BE2C (cell line): ENCODE results near the gene FIZ1.

Experiments used
- DNase-seq: peaks from one replicate; pipeline ENCODE4 v3.0.0-alpha.2; 2020
- H3K27me3 ChIP-seq: fragments of 250-450 bp; sonication (Bioruptor Pico); 2 replicates; pipeline ENCODE4 v1.5.1; 2020; ENCODE audit warnings: mild to moderate bottlenecking
- H3K36me3 ChIP-seq: fragments of 250-450 bp; sonication (Bioruptor Pico); 2 replicates; pipeline ENCODE4 v1.5.1; 2020; ENCODE audit warnings: mild to moderate bottlenecking
- H3K4me1 ChIP-seq: fragments of 250-450 bp; sonication (Bioruptor Pico); 2 replicates; pipeline ENCODE4 v1.5.1; 2020
- H3K4me3 ChIP-seq: 2 replicates; pipeline ENCODE4 v1.5.1; 2011; ENCODE audit warnings: low read depth, low read length
- H3K9me3 ChIP-seq: fragments of 250-450 bp; sonication (Bioruptor Pico); 2 replicates; pipeline ENCODE4 v1.5.1; 2020
- TF ChIP-seq, protein P1 (sequence below): IDR thresholded peaks from 2 replicates; pipeline ENCODE4 v1.5.1; 2012; ENCODE audit warnings: mild to moderate bottlenecking, low read depth, low read length

The FIZ1 gene

GRCh38 chr19:55581823-55582223, 17.5 kb downstream of the FIZ1 start:
- no peaks in the 10 kb centered on the region for H3K27me3 ChIP-seq
- H3K9me3 ChIP-seq: no peaks in the 10 kb centered on the region
- TF ChIP-seq, protein P1, sequence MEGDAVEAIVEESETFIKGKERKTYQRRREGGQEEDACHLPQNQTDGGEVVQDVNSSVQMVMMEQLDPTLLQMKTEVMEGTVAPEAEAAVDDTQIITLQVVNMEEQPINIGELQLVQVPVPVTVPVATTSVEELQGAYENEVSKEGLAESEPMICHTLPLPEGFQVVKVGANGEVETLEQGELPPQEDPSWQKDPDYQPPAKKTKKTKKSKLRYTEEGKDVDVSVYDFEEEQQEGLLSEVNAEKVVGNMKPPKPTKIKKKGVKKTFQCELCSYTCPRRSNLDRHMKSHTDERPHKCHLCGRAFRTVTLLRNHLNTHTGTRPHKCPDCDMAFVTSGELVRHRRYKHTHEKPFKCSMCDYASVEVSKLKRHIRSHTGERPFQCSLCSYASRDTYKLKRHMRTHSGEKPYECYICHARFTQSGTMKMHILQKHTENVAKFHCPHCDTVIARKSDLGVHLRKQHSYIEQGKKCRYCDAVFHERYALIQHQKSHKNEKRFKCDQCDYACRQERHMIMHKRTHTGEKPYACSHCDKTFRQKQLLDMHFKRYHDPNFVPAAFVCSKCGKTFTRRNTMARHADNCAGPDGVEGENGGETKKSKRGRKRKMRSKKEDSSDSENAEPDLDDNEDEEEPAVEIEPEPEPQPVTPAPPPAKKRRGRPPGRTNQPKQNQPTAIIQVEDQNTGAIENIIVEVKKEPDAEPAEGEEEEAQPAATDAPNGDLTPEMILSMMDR: no peak
- H3K36me3 ChIP-seq: peaks cover 11% of the 10 kb centered on the region
- peaks cover 10% of the 10 kb centered on the region for H3K4me1 ChIP-seq
- DNase-seq: no peak
- no peak overlapping the region for H3K4me3 ChIP-seq

GRCh38 chr19:55581145-55581822, 18.0 kb downstream of the FIZ1 start:
- peaks cover 12% of the 10 kb centered on the region for H3K36me3 ChIP-seq
- H3K4me3 ChIP-seq: peak overlapping the region; percentile 86
- no peaks in the 10 kb centered on the region for H3K9me3 ChIP-seq
- TF ChIP-seq, protein P1: no peak
- DNase-seq: no peak
- no peaks in the 10 kb centered on the region for H3K27me3 ChIP-seq
- peaks cover 6% of the 10 kb centered on the region for H3K4me1 ChIP-seq

- DNase-seq: peak; percentile 89
- peak within 1 kb of the TSS; percentile 86 for H3K4me3 ChIP-seq
- H3K4me1 ChIP-seq: peaks cover 2% of the 10 kb centered on the region; the same call in 1 of the 2 replicates
- no peaks in the 10 kb centered on the region for H3K9me3 ChIP-seq
- TF ChIP-seq, protein P1: no peak
- no peaks in the 10 kb centered on the region for H3K27me3 ChIP-seq
- peaks cover 12% of the 10 kb centered on the region for H3K36me3 ChIP-seq
These were observed 18.6 kb downstream of the FIZ1 start, which contains the start of gene ZNF579 for GRCh38 chr19:55580628-55581144. Gene ZNF579 (minus strand): TSS chr19:55580848. CDS start chr19:55579639, 1,209 bp downstream.

- H3K27me3 ChIP-seq: no peaks in the 10 kb centered on the region
- TF ChIP-seq, protein P1: no peak
- H3K4me3 ChIP-seq: peak overlapping the region; percentile 86
- H3K36me3 ChIP-seq: peaks cover 12% of the 10 kb centered on the region
- peaks cover 2% of the 10 kb centered on the region; the same call in 1 of the 2 replicates for H3K4me1 ChIP-seq
- no peak for DNase-seq
- no peaks in the 10 kb centered on the region for H3K9me3 ChIP-seq
These were observed 19.3 kb downstream of the FIZ1 start for GRCh38 chr19:55579766-55580621.

DNA sequence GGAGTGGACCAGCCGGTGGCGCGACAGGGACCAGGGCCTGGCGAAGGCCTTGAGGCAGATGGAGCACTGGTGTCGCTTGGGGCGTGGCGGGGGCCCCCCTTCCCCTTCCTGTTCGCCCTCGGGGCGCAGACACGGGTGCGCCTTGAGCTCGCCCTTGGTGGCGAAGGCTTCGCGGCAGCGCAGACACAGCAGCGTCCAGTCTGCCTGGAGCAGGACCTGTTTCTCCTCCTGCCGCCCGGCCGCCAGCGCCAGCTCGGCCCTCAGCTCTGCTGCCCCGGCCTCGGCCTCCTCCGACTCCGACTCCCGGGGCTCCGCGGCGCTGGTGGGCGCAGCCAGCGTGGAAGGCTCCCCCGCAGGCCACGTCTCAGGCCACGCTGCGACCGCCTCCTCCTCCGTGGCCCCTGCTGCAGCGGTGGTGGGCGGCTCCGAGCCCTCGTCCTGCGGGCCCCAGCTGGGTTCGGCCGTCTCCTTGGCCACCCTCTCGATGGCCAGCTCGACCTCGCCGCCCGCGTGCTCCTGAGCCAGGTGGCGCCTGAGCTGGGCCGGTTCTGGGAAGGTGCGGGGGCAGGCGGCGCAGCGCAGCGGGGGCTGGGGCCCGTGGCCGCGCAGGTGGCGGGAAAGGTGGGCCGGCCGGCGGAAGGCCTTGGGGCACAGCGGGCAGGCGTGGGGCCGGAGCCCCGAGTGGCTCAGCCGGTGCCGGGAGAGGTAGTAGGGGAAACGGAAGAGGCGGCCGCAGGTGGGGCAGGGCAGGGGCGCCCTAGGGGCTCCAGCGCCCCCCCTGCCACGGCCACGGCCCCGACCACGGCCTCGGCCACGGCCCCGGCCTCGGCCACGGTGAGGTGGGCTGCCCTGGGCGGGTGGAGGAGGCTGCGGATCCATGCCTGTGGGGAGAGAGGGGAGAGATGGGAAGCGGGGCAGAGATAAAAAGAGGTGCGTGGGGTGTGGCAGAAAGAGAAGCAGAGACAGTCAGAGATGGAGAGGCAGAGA, 20.3 kb downstream of the FIZ1 start:
- DNase-seq: no peak
- TF ChIP-seq, protein P1: no peak
- H3K9me3 ChIP-seq: no peaks in the 10 kb centered on the region
- H3K27me3 ChIP-seq: no peaks in the 10 kb centered on the region
- peaks cover 12% of the 10 kb centered on the region for H3K36me3 ChIP-seq
- peak overlapping the region; percentile 86 for H3K4me3 ChIP-seq
- H3K4me1 ChIP-seq: peaks cover 2% of the 10 kb centered on the region; the same call in 1 of the 2 replicates
